Right lobe of liver (tissue), 6 donors: ENCODE measurements around the gene PKP3. TPM values are rescaled to one million over a fixed set of nuclear protein-coding genes. Genes with fewer than 3 reads are reported as not detected.

Source experiments
- ATAC-seq, 4 donors: fragments of 200-7000 bp; cut with Tn5 transposase; one replicate each; pipeline ENCODE4 v1.9.1; 2020; ENCODE audit warnings: mild to moderate bottlenecking in 4 of 4, moderate library complexity in 4 of 4
- DNase-seq, 3 donors: peaks; one replicate each; pipeline ENCODE4 v3.0.0-alpha.2; 2020
- H3K27ac ChIP-seq, 3 donors: fragments of 200-600 bp; one replicate each; pipeline ENCODE4 v1.8.0; 2022
- H3K27me3 ChIP-seq, 2 donors: fragments of 200-600 bp; one replicate each; pipeline ENCODE4 v1.8.0; 2022
- H3K36me3 ChIP-seq, 4 donors: fragments of 200-600 bp; sonication (generic) in 1 of 4; one replicate each; pipeline versions ENCODE4 v1.5.1 to v1.8.0; 2017 to 2022; ENCODE audit warnings: control low read depth in 1 of 4
- H3K4me1 ChIP-seq, 4 donors: fragments of 200-600 bp; sonication (generic) in 1 of 4; one replicate each; pipeline versions ENCODE4 v1.5.1 to v1.8.0; 2017 to 2022; ENCODE audit warnings: control low read depth in 1 of 4
- H3K4me3 ChIP-seq, 3 donors: fragments of 200-600 bp; one replicate each; pipeline ENCODE4 v1.8.0; 2022
- H3K9me3 ChIP-seq, 4 donors: fragments of 200-600 bp; sonication (generic) in 1 of 4; one replicate each; pipeline versions ENCODE4 v1.5.1 to v1.8.0; 2017 to 2022; ENCODE audit warnings: control low read depth in 1 of 4
- POLR2A ChIP-seq: fragments of 450-650 bp; IDR thresholded peaks from one replicate; pipeline ENCODE4 v1.6.1; 2017; ENCODE audit warnings: antibody characterized with exemption, mild to moderate bottlenecking
- WGBS: methylation state at CpG from one replicate; pipeline ENCODE4 v1.1.6; 2018; ENCODE audit warnings: low coverage, low lambda C conversion rate; ENCODE audit not compliant: insufficient coverage; ENCODE audit errors: missing lambda C conversion rate; 5-methylcytosine and 5-hydroxymethylcytosine counted together
- intact Hi-C, 2 donors: fragments of 100-400 bp; cut with DNase I; formaldehyde crosslinking; loops; one replicate each; pipeline versions ENCODE4 v1.11.2 to v1.14.1; 2022
- total RNA-seq, 6 experiments: library from RNA; depleted of rRNA in 2 of 6; stranded (reverse); fragments of >200 nt in 2 of 6; fragmentation: NEBNext Ultra II Directional in 3 of 6; extraction: Animal tissue kit (Norgen Biotek cat#: 25700) in 3 of 6; gene quantifications; one replicate each; pipeline versions ENCODE4 v1.1.0 to v1.2.4, GENCODE V29; 2016 to 2023
- TF ChIP-seq, protein P1 (sequence below), 4 donors: fragments of 200-600 bp in 3 of 4; fragments of 450-650 bp in 1 of 4; IDR thresholded peaks; one replicate each; pipeline versions ENCODE4 v1.5.1 to v1.8.0; 2016 to 2022; ENCODE audit warnings: antibody characterized with exemption in 4 of 4, mild to moderate bottlenecking in 2 of 4
- donor health status: DM: no; HTN: yes; CAD: no.
- donor health status: DM: no; HTN: no; CAD: no.
- donor health status: DM: no; HTN: no; CAD: no.
- donor health status: DM: no; HTN: yes; CAD: no.
- donor health status: DM: no; HTN: yes; CAD: no.

PKP3 gene
- total RNA-seq, 6 experiments from 2014 or later = 0.43 to 1.5 (median 0.47) TPM; not detected in 3

DNA sequence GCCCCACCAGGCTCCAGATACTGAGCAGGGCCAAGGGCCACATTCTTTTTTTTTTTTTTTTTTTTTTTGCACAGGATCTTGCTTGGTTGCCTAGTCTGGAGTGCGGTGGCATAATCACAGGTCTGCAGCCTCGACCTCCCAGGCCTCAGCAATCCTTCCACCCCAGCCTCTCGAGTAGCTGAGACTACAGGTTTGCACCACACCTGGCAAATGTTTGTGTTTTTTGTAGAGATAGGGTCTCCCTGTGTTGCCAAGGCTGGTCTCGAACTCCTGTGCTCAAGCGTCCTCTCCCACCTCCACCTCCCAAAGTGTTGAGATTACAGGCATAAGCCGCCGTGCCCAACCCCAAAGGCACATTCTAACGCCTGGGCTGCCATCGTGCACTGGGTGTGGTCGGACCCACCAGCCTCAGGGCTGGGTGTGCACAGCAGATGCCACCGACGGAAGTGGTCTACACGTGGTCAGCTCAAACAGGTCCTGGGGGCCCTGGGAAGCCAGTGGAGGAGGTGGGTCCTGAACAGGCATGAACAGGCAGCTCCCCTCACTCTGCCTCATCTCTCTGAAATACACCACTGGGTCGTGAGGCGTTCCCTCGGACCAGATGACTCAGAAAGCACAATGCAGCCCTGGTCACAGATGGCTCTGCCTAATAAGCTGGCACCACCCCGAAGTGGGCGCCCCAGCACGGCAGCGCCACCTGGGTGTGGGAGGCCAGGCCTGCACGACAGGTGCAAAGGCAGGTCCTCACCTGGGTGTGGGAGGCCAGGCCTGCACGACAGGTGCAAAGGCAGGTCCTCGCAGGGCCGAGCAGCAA, 29.9 kb upstream of the PKP3 start:
- peak; percentile 53 to 81 (median 74) for ATAC-seq
- no peaks in the 10 kb centered on the region for H3K36me3 ChIP-seq
- WGBS = 78% methylated on average over 7 of the region's 24 CpGs
- intact Hi-C loops = loop anchor here in 1 of 2 donors (10.0 kb wide), 2 partner anchors 59 to 109 kb away; partner anchors contain the start of gene IFITM2
- H3K4me1 ChIP-seq = no peaks in the 10 kb centered on the region
- H3K4me3 ChIP-seq = no peak overlapping the region
- DNase-seq = peak in 2 of 3 donors; percentile 33 to 52
- peaks cover 0 to 7% of the 10 kb centered on the region in 2 donors for H3K27me3 ChIP-seq
- no peak overlapping the region for H3K27ac ChIP-seq
- no peaks in the 10 kb centered on the region for H3K9me3 ChIP-seq
- TF ChIP-seq, protein P1, sequence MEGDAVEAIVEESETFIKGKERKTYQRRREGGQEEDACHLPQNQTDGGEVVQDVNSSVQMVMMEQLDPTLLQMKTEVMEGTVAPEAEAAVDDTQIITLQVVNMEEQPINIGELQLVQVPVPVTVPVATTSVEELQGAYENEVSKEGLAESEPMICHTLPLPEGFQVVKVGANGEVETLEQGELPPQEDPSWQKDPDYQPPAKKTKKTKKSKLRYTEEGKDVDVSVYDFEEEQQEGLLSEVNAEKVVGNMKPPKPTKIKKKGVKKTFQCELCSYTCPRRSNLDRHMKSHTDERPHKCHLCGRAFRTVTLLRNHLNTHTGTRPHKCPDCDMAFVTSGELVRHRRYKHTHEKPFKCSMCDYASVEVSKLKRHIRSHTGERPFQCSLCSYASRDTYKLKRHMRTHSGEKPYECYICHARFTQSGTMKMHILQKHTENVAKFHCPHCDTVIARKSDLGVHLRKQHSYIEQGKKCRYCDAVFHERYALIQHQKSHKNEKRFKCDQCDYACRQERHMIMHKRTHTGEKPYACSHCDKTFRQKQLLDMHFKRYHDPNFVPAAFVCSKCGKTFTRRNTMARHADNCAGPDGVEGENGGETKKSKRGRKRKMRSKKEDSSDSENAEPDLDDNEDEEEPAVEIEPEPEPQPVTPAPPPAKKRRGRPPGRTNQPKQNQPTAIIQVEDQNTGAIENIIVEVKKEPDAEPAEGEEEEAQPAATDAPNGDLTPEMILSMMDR (IDR thresholded peaks at IDR 0.05) = peak; percentile 25 to 60 (median 36)
- TF ChIP-seq POLR2A = no peak

DNA sequence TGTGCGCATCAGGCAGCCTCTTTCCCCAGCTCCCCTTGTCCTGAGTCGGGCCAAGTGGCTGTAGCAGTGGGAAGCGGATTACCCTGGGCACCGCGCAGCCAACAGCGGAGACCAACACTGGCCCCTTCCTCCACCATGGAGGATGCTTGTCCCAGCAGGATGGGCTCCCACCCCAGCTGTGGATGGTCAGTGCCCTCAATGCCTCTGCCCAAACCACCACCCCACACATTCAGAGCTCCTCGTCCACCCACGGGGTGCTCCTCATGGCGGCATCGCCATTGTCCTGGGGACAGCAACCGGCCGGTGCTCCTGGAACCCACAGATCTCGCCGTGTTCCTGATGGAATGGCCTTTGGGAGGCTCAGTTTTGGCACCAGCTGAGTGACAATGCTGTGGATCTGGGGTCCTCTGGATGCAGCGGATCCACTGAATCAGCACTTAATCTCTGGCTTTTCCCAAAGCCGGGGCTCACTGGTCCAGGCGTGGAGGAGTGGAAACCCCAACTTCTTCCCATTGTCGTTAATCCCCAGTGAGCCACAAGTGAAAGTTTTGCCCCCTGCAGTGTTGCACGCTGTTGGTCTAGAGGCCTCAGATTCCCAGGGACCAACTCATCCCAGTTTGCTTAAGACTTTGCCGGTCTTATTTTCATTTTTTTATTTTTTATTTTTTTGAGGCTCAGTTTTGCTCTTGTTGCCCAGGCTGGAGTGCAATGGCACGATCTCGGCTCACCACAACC, 28.9 kb upstream of the PKP3 start:
- WGBS = 71% methylated on average over 8 of the region's 22 CpGs
- Histone ChIP-seq H3K9me3 (no peaks in the 10 kb centered on the region), H3K27ac (no peak overlapping the region), H3K4me3 (no peak overlapping the region), H3K4me1 (no peaks in the 10 kb centered on the region), H3K27me3 (peaks cover 0 to 9% of the 10 kb centered on the region in 2 donors), H3K36me3 (no peaks in the 10 kb centered on the region)
- intact Hi-C loops = loop anchor here (5.0 to 10.0 kb wide), 3 partner anchors 60 to 110 kb away; partner anchors contain the start of gene IFITM2 (in 1 of the 2)
- TF ChIP-seq, protein P1 (IDR thresholded peaks at IDR 0.05) = no peak
- TF ChIP-seq POLR2A = no peak
- ATAC-seq (no peak), DNase-seq (peak in 1 of 3 donors; percentile 9)

DNA sequence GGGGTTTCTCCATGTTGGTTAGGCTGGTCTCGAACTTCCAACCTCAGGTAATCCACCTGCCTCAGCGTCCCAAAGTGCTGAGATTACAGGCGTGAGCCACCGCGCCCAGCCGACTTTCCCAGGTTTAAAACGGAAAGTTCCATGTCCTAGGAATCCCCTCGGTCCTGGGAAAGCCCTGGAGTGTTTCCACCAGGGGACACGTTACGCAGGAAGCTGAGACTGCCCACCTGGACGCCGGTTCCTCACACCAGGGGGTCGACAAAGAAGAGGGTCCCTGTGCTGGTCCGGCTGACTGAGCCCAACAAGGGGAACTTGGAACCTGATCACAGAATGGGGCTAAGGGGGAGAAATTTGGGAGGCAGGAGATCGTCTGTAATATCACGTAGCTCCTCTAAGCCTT, 28.2 kb upstream of the PKP3 start:
- WGBS = 42% methylated on average over 11 of the region's 16 CpGs
- H3K4me1 ChIP-seq = no peaks in the 10 kb centered on the region
- DNase-seq (peak in 1 of 3 donors; percentile 8), ATAC-seq (no peak)
- TF ChIP-seq POLR2A = no peak
- TF ChIP-seq, protein P1 (IDR thresholded peaks at IDR 0.05) = no peak
- no peaks in the 10 kb centered on the region for H3K36me3 ChIP-seq
- H3K9me3 ChIP-seq = no peaks in the 10 kb centered on the region
- H3K27me3 ChIP-seq = peaks cover 0 to 10% of the 10 kb centered on the region in 2 donors
- no peak overlapping the region for H3K27ac ChIP-seq
- no peak overlapping the region for H3K4me3 ChIP-seq
- intact Hi-C loops = loop anchor here (5.0 to 10.0 kb wide), 3 partner anchors 61 to 111 kb away; partner anchors contain the start of gene IFITM2 (in 1 of the 2)

DNA sequence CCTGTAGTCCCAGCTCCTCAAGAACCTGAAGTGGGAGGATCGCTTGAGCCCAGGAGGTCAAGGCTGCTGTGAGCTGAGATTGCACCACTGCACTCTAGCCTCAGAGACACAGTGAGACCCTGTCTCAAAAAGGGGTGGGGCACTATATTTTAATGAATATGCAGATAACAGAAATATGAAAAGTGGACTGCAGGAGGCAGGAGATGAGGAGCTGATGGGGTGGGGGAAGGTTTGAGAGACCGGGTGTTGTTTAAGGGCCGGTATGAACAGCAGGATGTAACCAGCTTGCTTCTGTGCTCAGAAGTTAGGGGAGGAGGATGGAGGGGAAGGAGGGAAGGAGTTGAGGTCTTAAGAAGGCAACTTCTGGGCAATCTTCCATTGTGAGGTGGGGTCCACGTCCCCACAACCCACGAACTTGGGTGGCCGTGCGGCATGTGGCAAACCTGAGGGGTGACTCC, 26.0 kb upstream of the PKP3 start:
- Histone ChIP-seq H3K27ac (no peak overlapping the region), H3K4me1 (no peaks in the 10 kb centered on the region), H3K27me3 (peaks cover 0 to 10% of the 10 kb centered on the region in 2 donors), H3K9me3 (no peaks in the 10 kb centered on the region), H3K4me3 (no peak overlapping the region), H3K36me3 (no peaks in the 10 kb centered on the region)
- intact Hi-C loops = loop anchor here (5.0 to 10.0 kb wide), 3 partner anchors 63 to 113 kb away; partner anchors contain the start of gene IFITM2 (in 1 of the 2)
- ATAC-seq (no peak), DNase-seq (no peak)
- no peak for TF ChIP-seq POLR2A
- TF ChIP-seq, protein P1 (IDR thresholded peaks at IDR 0.05) = no peak
- 17% methylated on average over 3 of the region's 7 CpGs for WGBS
